Heart left ventricle (tissue), 13 donors: Measurements from ENCODE around the gene SLK.

Experiments used
- POLR2A ChIP-seq, 2 donors: fragments of 450-650 bp; IDR thresholded peaks; one replicate each; pipeline ENCODE4 v1.6.1; 2017; ENCODE audit warnings: antibody characterized with exemption in 2 of 2, mild to moderate bottlenecking in 2 of 2, moderate library complexity in 2 of 2
- TF ChIP-seq, protein P1 (sequence below), 12 donors: fragments of 200-600 bp; sonication (generic) in 4 of 12; IDR thresholded peaks; one replicate each; pipeline versions ENCODE4 v1.5.0 to v1.8.0; 2018 to 2022; ENCODE audit warnings: antibody characterized with exemption in 12 of 12, mild to moderate bottlenecking in 5 of 12
- donor health status: ischemic (EF 13 %, LVEDD 7.1; RV severe dilation, severe dysfunction).
- donor health status: DM: no; HTN: yes; CAD: no.
- donor health status: DM: no; HTN: no; CAD: no.
- donor health status: ischemic (EF 25% LVEDD 6.9; RV normal size, moderate dysfunction).
- donor health status: ischemic (EF 25% LVEDD 5.7; RV mildly dilated, moderate dysfunction).
- donor health status: ischemic (EF 35%, LVEDD 5.7; RV mildly dilated, moderate dysfunction).
- donor health status: nonischemic (EF 11% LVEDD 7.7; RV severe dilation, severe dysfunction).
- donor health status: DM: yes; HTN: yes; CAD: no.
- donor health status: PGD.
- donor health status: ischemic (EF 29% LVEDD 5.4; RV normal size, mild dysfunction).
- donor health status: nonischemic (EF 23%, LVEDD 6.1; RV moderate dilation, normal function).

DNA sequence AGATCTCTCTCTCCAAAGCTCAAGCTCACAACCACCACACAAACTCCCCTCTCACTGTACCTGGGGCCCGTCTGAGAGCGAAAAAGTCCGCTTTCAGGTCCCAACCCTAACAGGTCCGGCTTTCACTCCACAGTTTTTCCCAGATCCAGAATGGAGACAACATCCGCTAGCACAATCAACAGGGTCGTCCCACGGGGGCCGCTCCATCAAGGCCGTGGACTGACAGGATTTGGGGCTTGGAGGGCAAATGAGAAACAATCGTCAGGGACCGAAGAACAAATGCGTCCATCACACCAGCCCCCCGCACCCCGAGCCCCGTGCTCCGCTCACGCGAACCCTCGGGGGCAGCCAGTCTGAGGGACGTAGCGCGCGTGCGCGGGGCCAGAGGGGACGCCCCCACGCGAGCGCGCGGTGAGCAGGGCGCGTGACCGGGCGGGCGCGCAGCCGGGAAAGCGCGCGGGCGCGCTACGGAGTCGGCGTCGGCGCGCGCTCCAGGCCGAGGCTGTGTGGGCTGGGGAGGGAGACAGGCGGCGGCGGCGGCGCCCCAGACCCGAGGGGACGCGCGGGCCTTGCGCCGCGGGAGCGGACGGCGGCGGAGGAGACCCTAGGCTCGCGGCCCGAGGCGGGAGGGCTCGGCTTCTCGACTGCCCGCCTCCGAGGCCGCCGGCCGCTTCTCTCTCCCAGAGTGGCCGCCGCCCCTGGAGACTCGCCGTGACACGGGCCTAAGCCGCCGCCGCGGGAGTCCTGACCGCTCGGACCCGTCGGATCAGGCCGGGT, at the start of gene SLK:
- TF ChIP-seq, protein P1, sequence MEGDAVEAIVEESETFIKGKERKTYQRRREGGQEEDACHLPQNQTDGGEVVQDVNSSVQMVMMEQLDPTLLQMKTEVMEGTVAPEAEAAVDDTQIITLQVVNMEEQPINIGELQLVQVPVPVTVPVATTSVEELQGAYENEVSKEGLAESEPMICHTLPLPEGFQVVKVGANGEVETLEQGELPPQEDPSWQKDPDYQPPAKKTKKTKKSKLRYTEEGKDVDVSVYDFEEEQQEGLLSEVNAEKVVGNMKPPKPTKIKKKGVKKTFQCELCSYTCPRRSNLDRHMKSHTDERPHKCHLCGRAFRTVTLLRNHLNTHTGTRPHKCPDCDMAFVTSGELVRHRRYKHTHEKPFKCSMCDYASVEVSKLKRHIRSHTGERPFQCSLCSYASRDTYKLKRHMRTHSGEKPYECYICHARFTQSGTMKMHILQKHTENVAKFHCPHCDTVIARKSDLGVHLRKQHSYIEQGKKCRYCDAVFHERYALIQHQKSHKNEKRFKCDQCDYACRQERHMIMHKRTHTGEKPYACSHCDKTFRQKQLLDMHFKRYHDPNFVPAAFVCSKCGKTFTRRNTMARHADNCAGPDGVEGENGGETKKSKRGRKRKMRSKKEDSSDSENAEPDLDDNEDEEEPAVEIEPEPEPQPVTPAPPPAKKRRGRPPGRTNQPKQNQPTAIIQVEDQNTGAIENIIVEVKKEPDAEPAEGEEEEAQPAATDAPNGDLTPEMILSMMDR (IDR thresholded peaks at IDR 0.05) = no peak
- peak; percentile 65 to 94 for TF ChIP-seq POLR2A (IDR thresholded peaks at IDR 0.05)
